ENCODE results near the gene MYRF.

The MYRF gene

DNA sequence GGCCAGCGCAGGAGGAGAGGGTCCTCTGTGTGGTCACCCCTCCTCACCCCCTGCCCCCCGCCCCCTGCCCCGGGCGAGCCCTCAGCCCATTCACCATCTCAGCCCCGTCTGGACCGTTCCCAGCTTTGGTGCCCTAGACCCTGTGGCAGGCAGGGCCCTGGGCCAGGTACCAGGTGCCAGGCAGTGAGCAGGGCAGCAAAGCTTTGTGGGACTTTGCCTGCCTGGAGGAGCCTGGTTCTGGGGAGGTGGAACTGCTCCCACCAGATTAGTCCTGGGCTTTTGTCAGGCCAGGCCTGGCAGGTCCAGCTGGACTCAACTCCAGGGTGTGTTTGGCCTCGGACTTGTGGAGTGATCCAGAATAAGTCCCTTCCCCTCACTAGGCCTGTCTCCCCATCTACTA is 13.7 kb upstream of the MYRF start:
- H3K4me3 ChIP-seq (ENCODE audit: low read depth, low read length) = no peak overlapping the region

DNA sequence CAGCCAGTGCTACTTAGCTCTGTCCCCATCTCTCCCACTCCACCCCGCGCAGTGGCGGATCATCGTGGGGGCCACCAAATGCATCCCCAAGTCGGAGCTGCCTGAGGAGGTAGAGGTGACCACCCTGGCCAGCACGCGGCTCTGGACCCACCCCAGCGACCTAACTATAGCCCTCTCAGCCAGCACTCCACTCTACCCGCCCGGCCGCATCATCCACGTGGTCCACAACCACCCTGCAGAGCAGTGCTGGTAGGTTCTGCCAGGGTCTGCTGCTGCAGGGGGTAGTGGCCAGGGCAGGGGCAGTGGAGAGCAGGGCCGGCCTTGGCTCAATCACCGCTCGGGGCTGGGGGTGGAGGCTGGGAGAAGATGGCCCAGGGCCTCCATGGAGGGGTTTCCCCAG is 13.0 kb upstream of the MYRF start:
- H3K4me3 ChIP-seq (ENCODE audit: low read depth, low read length) = no peak overlapping the region

DNA sequence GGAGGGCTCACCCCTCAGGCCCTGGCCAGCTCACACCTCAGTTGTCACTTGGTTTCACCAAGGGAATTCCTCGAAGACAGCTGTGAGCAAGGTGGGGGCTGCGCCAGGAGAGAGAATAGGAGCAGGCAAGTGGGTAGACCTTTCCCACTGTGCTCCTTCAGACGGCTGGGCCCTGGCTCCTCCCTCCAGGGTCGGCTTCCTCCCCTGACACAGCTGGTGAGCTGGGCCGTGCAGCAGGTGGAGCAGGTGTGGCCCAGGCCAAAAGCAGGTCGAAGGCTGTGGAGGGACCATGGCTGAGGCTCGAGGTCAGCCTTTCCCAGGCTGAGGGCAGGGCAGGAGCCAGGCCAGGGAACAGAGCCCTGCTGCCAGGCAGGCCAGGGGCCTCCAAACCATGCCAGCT is 12.5 kb upstream of the MYRF start:
- H3K4me3 ChIP-seq (ENCODE audit: low read depth, low read length) = no peak overlapping the region

DNA sequence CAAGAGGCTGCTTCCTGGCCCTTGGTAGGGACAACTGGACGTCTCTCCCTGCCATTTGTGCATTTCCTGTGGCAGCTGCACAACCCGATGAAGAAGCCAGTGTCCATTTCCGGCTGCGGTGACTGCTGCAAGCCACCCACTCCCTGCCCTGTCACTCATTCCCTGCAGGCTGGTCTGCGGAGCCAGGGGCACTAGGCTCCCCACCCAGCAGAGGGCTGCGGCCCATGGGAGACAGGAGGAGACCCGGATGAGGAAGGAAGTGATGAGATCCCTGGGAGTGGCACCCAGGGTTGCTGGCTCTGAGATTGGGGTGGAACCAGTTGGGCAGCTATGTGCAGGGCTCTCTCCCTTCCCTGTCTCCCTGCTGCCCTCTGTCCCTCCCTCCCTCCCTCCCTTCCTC is 10.0 kb upstream of the MYRF start:
- H3K4me3 ChIP-seq (ENCODE audit: low read depth, low read length) = no peak overlapping the region

DNA sequence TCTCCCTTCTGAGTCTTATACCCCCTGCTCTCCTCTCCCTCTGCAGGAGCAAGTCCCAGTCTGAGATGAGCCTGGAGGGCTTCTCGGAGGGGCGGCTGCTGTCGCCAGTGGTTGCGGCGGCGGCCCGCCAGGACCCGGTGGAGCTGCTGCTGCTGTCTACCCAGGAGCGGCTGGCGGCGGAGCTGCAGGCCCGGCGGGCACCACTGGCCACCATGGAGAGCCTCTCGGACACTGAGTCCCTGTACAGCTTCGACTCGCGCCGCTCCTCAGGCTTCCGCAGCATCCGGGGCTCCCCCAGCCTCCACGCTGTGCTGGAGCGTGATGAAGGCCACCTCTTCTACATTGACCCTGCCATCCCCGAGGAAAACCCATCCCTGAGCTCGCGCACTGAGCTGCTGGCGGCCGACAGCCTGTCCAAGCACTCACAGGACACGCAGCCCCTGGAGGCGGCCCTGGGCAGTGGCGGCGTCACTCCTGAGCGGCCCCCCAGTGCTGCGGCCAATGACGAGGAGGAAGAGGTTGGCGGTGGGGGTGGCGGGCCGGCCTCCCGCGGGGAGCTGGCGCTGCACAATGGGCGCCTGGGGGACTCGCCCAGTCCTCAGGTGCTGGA is 8.8 kb upstream of the MYRF start:
- no peak overlapping the region for H3K4me3 ChIP-seq (ENCODE audit: low read depth, low read length)

DNA sequence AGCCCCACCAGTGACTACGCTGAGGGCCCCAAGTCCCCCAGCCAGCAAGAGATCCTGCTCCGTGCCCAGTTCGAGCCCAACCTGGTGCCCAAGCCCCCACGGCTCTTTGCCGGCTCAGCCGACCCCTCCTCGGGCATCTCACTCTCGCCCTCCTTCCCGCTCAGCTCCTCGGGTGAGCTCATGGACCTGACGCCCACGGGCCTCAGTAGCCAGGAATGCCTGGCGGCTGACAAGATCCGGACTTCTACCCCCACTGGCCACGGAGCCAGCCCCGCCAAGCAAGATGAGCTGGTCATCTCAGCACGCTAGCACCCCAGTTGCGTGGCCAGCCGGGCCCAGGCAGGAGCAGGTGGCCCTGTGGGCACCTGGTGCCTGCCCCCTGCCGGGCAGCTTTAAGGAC is 8.3 kb upstream of the MYRF start:
- H3K4me3 ChIP-seq (ENCODE audit: low read depth, low read length) = no peak overlapping the region

DNA sequence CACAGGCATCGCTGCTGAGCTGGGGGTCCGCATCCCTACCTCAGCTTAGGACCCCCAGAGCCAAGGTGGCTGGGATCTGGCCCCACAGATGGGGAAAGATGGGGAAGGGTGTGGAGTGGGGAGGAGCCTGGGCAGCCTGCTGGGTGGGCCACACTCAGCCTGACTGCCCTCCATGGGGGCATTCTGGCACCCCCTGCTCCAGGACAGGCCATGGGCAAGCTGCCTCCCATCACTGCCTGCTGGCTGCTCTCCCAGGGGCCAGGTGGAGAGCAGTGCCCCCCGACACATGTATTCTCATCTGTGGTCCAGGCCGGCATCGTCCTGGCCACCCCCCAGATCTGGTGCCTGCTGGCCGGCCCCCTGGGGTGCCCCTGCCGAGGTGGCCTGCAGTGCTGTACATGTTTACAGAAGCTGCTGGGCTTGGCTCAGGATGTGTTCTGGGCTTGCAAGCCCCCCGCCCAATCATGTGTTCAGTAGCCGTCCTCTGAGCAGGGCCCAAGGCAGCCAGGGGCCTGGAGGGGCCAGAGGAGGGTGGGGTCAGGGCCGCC is 7.8 kb upstream of the MYRF start:
- H3K4me3 ChIP-seq (ENCODE audit: low read depth, low read length) = no peak overlapping the region

DNA sequence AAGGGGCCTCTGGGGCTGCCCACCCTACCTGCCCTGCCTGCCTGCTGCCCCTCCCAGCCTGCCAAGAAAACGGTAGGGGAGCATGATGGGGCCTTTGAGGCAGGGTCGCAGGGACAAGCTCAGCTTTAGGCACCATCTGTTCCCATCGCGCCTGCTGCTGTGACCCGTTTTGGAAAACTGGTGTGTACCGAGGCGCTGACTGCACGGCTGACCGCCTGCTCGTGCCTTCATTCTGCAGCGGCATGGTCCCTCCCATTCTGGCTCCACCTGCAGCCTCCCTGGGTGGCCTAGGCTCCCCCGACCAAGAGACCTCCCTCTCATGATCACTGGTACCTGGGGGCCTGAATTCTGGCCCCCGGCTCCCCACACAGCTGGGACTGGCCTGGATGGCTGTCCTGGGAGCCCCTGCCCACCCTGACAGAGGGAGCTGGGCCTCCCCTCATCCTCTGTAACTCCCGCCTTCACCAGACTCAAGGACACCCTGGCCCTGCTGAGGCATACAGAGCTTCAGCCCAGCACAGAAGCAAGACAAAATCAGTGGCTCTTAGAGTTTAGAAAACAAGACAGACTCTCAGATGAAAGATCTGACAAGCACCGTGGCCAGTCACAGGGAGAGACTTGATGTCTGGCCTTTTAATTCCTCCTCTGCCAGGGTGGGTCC is 6.5 kb upstream of the MYRF start:
- H3K4me3 ChIP-seq (ENCODE audit: low read depth, low read length) = no peak overlapping the region

DNA sequence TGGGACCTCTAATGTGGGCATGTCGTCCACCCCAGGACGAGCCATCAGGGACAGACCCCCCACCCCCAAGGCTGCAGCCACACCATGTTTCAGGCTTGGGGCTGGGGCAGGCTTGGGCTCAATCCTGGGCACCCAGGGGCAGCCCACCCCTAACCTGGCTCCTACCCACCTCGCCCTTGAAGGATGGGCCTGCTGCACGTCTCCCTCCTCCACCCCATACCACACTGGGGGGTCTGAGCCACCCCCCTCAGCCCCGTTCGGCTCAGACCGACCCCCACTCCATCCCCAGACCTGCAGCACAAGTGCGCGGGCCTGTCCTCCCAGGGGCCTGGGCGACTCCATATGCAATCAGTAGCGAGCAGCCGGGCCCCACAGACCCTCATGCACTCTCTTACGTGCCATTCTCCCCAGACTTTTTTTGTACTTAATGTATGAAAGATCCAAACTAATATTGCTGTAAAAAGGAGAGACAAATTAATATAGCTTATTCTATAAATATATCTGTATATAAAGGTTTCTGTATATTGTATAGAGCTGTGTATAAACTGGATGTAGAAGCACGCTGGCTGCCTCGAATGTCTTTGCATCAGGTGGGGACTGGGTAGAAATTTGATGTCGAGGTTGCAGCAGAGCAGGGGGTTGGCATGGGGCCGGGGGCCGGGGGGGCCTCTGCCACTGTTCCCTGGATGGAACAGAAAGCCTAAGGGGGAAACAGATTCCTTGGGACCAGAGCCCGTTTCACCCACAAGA is 5.8 kb upstream of the MYRF start:
- no peak overlapping the region for H3K4me3 ChIP-seq (ENCODE audit: low read depth, low read length)

DNA sequence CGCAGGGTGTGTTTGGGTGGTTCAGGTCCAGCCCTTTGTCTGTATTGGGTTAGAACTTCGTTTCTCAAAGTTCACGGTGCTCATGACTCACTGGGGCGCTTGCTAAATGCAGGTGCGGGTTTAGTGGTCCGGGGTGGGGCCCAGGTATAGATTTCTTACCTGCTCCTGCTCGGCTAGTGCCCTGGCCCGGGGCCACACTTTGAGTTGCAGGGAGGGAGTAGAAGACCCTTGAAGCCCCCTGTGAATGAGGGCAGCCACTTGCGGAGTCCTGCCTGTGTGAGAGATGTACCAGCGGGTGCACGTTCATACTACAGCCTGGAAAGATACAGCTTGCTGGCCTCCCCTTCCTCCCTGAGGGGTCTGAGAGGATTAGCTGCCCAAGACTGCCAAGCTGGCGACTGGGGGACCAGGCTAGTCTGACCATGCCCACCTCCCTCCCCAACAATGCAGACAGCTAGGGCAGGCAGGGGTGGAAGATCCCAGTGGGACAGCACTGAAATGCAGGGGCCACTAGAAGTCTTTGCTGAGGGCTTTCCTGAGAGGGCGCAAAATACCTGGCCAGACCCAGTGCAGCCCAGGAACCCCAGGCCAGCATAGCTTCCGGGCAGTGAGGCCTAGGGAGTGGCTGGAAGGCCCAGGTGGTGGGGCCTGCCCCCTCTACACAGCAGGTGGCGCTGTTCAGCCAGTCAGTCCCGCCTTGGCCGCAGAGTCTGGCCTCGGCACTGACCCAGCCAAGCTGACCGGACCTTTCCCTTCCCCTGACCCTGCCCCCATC is 5.1 kb upstream of the MYRF start:
- no peak overlapping the region for H3K4me3 ChIP-seq (ENCODE audit: low read depth, low read length)

DNA sequence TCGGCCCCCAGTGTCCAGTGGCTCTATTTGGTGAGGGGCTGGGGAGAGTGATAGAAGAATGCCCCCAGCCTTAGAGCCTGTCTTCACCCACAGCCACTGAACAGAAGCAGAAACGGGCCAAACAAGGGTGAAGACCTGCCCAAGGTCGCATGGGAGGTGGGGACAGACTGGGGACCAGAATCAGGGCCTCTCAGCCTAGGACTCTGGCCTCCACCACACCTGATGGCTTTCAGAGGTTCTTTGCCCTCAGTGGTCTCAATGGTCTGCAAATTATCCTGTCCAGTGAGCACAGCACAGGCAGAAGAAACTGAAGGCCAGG is 4.5 kb upstream of the MYRF start:
- H3K4me3 ChIP-seq (ENCODE audit: low read depth, low read length) = no peak overlapping the region

DNA sequence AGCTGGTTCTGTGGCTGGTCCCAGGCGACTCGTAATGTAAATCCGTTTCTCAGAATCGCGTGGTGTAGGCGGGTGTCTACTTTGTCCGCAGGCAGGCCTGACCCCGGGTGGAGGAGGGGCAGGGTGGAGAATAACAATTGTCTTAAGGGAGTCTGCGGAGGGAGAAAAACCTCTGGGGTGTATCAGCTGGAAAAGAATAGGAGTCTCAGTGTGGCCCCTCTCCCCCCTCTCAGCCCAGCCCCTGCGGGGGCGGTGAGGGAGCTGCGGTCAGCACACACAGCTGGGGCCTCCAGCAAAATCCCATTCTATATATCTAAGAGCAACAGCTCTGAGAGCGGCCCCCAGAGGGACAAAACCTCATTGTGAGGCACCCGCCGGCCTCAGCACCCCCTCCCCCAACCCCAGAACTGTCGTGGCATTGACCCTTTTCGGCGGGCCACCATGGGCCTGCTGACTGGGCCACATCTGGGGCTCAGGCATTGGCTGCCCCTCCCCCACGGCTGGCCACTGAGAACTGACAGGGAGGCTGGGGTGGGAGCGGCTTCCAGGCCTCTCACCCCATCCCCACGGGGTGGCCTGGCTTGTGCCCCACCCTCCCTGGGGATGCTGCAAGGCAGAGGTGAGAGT is 2.7 kb upstream of the MYRF start:
- no peak overlapping the region for H3K4me3 ChIP-seq (ENCODE audit: low read depth, low read length)

DNA sequence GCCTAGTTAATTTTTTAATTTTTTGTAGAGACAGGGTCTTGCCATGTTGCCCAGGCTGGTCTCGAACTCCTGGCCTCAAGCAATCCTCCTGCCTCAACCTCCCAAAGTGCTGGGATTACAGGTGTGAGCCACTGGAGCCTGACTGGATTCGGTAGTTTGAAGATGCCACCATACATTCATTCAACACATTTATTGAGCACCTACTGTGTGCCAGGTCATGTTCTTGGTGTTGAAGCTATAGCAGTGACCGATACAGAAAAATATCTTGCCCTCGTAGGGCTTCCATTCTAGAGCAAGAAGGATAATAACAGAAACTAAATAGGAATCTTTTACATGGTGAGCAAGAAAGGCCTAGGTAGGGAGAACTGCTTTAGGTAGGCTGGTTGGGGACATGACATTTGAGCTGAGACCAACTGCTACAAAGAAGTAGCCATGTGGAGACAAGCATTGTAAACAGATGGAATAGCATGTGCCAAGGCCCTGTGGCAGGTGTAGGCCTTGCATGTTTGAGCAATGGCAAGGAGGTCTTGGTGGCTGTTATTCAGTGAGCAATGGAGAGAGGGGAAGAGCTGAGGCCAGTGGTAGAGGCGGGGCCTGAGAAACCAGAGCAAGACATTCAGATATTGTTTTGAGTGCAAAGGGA is 1.7 kb upstream of the MYRF start:
- H3K4me3 ChIP-seq (ENCODE audit: low read depth, low read length) = no peak overlapping the region

DNA sequence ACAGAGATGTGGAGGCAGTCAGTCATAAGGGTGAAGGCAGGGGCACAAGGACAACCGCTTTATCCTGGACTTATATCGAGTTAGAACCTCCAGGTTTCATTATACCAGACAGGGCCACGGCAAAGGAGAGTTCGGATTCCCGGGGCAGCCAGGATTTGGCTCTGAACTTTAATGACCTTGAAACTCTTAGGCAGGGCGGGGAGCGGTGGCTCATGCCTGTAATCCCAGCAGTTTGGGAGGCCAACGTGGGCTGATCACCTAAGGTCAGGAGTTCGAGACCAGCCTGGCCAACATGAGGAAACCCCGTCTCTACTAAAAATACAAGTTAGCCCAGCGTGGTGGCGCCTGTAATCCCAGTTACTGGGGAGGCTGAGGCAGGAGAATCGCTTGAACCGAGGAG is 1.1 kb upstream of the MYRF start:
- H3K4me3 ChIP-seq (ENCODE audit: low read depth, low read length) = no peak overlapping the region

DNA sequence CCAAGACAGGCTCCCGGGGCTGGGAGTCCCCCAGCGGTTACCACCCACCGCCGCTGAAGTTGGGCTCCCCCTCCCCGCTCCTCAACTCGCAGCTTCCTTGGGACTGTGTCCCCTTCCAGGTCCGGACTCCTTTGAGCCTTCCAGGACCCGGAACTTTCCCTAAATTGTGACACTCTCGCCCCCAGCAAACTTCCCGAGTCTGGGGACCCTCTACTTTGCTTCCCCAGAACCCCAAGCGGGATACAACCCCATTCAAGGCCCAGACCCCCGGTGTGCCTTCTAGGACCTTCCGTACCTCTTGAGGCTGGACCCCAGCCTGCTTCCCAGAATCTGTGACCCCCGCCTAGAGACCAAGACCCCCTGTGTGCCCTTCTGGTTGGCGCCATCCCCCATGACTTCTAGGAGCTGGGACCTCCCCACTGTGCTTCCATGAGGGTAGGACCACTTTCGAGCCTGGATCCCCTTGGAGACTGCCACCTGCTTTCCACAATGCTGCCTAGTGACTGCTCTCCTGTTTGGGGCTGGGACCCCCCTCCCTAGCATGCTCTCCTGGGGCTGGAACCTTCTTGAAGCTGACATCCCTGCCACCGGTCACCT is 587 bp downstream of the MYRF start:
- H3K4me3 ChIP-seq (ENCODE audit: low read depth, low read length) = peak overlapping the region; percentile 45

DNA sequence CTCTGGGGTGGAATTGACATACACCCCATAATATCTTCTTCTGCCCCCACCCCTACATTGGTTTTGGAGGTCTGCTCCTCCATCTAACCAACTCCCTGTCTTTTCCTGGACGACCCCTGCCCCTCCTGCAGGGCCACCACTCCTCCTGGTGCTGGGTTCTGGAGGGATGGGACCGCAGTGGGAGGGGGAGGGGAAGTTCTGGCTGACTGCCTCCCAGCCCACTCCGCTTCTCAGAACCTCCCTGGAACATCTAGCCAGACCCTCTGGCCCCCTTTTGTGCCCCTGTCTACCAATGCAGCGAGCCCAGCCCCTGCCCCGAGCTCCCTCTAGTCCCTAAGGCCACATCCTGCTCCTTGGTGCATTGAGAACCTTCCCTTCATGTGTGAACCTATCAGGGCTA is 1.2 kb downstream of the MYRF start:
- H3K4me3 ChIP-seq (ENCODE audit: low read depth, low read length) = no peak overlapping the region

DNA sequence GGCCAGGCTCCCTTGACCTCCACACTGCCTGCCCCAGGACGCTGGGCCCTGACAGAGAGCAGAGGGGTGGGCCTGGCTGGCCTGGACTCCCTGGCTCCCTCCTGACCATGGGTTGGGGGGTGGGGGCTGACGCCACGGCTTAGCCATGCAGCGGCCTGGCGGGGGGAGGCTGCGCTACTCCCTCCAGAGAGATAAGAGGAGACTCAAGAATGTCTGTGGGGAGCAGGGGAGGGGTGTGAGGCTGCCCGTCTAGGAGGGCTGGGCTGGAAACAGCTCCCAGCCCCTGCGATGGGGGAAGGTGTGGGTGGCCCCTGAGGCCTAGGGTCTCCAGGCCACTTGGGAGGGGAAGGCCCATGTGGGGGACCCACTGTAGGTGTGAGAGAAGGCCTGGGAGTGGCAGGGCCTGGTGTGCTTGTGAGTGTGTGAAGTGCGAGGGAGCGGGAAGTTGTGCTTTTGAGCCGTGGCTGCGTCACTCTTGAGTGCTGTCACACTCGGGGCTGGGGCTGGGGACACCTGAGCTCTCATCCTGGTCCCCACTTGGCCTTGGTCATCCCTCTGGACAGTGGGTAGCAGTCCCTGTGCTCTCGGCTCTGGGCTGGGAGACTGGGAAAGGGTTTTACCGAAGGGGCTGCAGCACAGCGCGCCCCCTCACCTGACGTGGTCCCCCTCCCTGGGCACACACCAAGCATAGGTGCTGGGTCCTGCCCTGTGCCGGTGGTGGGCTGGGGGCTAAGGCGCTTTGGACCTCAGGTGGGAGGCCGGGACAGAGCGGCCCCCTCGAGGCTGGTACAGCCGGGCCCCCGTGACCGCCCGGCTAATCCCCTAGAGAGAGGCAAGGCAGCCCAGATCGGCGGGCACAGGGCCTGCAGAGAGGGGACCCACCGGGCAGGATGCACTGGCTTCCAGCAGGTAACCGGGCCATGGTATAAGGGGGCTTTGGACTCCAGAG is 2.4 kb downstream of the MYRF start:
- H3K4me3 ChIP-seq (ENCODE audit: low read depth, low read length) = no peak overlapping the region

DNA sequence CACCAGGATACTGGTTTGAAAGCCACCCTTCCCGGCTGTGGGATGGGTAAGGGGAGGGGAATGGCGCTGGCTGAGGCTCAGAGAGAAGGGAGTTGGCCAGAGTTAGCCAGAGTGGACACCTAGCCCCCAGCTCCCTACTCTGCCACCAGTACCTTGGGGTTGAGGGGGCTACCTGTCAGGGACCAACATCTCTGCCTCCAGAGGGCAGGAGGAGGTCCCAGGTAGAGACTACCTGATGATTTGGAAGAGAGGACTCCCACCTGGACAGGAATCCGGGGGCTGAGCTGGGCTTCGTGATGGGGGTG is 3.7 kb downstream of the MYRF start:
- no peak overlapping the region for H3K4me3 ChIP-seq (ENCODE audit: low read depth, low read length)

DNA sequence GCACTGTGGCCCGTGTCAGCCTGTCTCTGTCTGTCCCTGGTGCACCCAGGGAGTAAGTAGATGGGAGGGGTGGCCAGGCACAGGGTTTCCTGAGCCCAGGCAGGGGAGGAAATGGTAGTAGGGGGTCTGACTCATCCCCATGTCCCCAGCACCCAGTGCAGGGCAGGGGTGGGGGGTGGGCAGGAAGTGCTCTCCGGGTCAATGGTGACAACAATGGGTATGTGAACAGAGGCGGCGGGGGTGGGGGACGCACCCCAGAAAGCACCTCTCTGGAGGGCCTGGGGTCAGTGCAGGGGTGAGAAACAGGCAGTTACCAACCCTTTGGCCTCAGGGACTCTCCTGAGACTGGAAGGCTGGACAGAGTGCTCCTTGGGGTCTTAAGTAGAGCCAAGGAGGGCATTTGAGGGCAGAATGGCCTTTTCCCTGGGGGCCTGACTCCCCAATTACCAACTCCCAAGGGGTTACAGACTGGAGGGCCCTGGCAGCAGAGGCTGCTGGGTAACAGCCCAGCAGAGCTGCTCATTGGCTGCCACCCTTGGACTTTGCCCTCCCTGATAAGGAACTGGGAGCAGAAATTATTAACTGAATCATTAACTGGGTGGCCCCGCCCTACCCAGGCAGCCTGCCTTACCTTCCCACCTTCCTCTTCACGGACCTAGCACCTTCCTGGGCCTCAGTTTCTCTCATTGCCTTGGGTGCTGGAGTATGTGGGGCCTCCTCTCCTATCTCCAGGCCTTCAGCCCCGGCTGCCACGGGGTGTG is 4.2 kb downstream of the MYRF start:
- H3K4me3 ChIP-seq (ENCODE audit: low read depth, low read length) = no peak overlapping the region
